Left lobe of liver (tissue), 2 donors: ENCODE measurements around the gene MOV10L1. TPM values are rescaled to one million over a fixed set of nuclear protein-coding genes. Genes with fewer than 3 reads are reported as not detected.

Experiments used
- ATAC-seq: fragments of 200-7000 bp; cut with Tn5 transposase; one replicate; pipeline ENCODE4 v1.9.1; 2020; ENCODE audit warnings: mild to moderate bottlenecking, moderate library complexity
- DNase-seq: peaks from one replicate; pipeline ENCODE4 v3.0.0-alpha.2; 2020; ENCODE audit warnings: low spot score
- total RNA-seq: library from RNA; stranded (reverse); gene quantifications from one replicate; pipeline ENCODE4 v1.2.1, GENCODE V29; 2021
- donor health status: DM: no; HTN: no; CAD: no; lungs with moderate emphysema.
- donor health status: DM: no; HTN: yes; CAD: no.

The MOV10L1 gene
- total RNA-seq, 1 donor from 2014 or later, result not detected

- no peak for ATAC-seq
- no peak for DNase-seq
Observed at GRCh38 chr22:50058906-50059880, 30.6 kb upstream of the MOV10L1 start.

DNA sequence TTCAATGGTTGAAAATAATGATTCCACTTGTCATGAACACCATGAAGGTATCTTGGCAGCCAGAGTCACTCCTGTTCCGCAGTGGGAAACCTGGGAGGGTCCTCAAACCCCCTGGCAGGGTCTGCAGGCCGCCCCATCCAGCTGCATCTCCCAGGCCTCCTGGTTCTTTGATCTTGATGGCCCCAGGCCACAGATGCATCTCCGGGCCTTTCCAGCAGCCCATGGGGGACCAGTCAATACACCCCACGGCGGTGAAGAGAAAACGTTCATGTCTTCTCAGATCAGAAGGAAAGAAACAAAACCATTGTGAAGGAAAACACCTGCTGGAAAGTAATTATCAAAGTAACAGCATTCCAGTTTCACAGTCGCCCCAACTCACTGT lies 29.9 kb upstream of the MOV10L1 start:
- no peak for DNase-seq
- no peak for ATAC-seq

DNA sequence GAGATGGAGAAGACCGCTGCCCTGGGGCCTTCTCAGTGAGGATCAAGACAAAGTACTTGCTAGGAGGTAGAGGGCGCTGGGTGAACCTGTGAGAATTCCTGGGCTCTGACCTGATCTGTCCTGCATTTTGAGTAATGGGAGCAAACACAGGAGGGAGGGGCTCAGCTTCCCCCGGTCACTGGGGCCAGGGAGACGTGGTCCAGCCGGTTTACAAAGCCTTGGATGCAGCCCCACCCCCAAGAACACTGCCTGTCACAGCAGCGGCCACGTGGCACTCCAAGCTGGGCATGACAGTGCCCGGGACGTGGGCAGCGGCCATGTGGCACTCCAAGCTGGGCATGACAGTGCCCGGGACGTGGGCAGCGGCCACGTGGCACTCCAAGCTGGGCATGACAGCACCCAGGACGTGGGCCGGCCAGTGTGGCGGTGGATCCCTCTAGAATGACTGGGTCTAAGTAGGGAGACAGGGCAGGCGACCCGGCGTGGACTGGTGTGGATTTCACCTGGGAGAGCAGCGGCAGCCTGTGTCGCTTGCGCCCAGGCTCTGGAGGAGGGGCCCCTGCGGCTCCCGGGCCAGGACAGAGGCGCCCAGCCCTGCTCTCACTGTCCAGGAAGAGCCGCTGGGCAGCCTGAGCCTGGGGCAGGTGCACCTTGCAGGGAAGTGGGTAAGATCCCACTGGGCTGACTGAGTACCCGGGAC lies 29.2 kb upstream of the MOV10L1 start:
- no peak for ATAC-seq

DNA sequence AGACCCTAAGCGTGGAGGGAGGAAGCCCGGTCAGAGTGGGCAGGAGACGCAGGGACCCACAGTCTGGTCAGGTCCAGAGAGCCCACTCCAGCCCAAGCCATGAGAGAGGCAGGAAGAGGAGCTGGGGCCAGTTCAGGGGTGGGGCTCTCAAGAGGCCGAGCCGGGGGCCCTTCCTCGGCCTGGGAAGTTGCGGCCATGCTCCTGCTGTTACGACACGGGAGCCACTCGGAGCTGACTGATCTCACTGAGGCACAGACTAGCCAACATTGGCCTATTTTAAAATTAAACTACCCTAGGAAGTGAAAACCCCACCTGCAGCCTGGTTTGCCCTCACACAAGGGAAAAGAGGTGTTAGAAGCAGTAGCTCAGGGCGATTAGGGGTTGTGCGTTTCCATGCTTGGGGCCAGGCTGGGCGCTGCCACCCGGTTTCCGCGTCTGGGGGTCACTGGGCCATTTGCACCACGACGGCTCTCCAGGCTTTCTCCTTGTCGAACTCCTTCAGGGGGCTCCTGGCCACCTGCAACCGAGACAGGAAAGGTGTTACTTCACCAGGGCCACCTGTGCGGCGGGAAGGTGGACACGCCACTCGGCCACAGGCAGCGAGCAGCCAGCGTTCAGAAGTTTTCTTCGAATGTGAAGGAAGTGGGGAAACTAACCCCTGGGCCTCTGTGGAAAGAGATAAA lies 28.5 kb upstream of the MOV10L1 start:
- DNase-seq, result no peak
- ATAC-seq, result no peak

More for the DNA sequence above, 29.2 kb upstream of the MOV10L1 start:
- no peak for DNase-seq

DNA sequence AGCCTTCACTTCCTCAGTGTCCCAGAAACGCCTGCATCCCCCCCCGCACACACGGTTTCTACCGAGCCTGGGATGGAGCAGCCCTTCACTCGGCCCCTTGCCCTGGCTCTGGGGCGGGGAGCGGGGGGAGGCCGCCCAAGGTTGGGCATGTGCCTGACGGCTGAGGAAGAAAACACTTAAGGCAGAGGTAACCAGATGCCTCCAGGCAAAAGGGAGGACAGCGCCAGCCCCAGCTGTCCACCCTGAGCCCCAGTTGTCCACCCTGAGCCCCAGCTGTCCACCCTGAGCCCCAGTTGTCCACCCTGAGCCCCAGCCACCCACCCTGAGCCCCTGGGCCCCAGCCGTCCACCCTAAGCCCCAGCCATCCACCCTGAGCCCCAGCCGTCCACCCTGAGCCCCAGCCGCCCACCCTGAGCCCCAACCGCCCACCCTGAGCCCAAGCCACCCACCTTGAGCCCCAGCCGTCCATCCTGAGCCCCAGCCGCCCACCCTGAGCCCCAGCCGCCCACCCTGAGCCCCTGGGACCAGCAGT lies 27.9 kb upstream of the MOV10L1 start:
- ATAC-seq, result no peak
- DNase-seq, result no peak

DNA sequence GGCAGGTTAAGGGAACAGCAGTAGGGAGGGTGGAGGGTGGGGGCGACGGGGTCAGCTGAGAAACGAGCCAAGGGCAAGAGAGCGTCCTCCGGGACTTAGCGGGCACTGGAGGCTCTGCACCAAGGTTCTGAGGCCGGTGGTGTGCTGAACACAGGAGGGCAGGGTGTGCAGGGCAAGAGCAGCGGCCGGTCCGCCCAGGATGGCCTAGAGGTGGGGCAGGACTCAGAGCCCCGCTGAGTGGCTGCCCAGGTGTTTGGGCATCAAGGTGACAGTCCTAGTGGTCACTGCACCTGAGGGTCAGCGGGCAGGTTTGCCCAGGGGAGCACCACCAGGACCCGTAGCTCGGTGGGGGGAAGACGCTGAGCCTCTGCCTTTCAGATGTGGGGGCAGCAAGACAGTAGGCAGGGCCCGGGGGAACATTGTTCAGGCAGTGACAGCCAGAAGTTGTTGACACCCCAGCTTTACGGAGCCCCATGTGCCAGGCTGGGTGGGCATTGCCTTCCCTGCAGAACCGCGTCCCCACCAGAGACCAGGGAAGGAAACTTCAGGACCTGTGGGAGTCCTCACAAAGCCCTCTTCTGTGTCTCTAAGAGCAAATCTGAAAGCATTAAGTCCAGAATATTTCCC lies 27.2 kb upstream of the MOV10L1 start:
- no peak for DNase-seq
- no peak for ATAC-seq

DNA sequence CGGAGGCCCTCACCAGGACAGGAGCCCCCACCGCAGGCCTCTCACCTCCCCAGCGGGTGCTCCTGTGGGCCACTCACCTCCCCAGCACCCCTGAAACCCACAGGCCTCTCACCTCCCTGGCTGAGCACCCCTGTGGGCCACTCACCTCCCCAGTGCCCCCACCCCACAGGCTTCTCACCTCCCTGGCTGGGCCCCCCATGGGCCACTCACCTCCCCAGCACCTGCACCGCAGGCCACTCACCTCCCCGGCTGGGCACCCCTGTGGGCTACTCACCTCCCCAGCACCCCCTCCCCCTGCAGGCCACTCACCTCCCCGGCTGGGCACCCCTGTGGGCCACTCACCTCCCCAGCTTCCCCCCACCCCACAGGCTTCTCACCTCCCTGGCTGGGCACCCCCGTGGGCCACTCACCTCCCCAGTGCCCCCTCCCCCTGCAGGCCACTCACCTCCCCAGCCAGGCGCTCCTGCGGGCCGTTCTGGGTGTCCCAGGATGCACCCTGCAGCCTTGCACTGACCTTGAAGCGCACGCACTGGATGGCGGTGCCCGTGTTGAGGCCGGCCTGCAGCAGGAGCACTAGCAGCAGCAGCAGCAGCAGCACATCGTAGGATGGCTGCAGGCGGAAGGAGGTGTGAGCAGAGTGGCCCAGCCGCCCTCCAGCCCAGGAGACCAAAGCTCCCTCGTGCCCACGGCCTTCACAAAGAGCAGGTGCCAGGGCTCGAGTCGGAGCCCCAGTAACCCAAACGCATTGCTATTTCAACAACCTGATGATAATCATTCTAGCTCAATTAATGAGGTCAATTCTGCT lies 26.0 kb upstream of the MOV10L1 start:
- ATAC-seq (no peak), DNase-seq (no peak)

DNA sequence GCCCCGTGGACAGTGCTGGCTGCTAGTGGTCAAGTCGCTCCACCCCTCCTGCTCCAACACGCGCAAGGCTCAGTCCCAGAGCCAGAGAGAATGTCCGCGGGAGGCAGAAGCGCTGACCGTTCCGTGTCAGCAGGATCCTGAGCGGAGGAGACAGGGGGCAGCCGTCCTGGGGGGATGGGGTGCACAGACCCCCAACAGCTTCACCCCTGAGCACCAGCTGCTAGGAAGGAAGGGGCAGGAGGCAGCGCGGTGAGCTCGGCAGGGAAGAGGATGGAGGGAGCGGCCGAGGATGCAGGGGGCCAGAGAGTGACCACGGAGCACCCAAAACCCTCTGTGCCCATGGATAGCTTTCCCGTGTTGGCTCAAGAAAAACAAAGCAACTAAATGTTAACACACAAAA lies 25.4 kb upstream of the MOV10L1 start:
- no peak for ATAC-seq
- no peak for DNase-seq

GRCh38 chr22:50067244-50067643 lies 22.6 kb upstream of the MOV10L1 start:
- DNase-seq, result no peak
- ATAC-seq, result no peak

- ATAC-seq (no peak), DNase-seq (no peak)
Observed at GRCh38 chr22:50068096-50068495, 21.7 kb upstream of the MOV10L1 start.

DNA sequence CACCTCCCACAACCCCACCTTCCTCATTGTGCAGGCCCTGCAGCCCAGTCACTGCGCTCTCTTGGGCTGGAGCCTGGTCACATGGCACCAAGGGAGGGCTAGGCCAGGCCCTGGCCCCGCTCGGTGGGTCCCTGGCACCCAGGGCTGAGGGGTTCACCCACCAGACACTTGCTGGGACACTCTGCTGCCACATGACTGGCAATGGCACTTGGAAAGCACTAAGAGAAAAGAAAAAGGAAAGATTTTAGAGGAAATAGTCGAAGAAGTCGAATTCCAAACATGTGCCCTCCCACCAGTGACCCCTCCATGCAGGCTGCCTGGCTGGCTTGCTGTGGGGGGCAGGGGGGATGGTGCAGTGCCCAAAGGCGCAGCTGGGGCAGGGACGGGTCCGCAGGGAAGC lies 19.4 kb upstream of the MOV10L1 start:
- ATAC-seq (no peak), DNase-seq (no peak)

DNA sequence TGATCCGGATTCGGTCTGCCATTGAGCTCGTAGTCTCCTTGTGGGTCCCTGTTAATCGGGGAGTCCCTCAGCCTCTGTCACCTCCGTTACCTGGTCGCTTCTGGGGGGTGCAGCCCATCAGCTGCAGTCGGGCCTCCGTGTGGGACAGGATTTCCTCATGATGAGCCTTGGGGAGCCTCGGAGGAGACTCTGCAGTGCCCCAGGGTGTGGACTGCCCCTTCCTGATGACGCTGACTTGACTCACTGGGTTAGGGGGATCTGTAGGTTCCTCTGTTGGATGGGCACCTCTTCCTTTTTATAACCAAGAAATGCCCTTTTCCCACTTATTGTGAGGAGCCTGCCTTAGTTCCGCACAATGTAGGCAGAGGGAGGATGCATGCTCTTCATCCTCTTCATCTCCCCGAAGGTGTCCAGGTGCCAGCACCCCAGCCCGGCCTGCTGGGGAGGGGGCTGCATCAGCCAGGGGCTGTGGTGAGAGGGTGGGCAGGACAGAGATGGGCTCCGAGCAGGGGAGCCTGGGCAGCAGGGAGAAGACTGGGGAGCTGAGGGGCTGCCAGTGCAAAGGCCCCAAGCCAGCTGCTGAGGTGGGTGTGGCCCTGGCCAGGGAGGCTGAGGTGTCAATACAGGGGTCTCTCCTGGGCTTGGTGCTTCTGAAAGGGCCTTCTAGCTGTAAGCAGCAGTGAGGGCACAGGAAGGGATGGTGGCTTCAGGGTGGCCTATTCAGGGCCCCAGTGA lies 18.2 kb upstream of the MOV10L1 start:
- no peak for DNase-seq
- no peak for ATAC-seq

GRCh38 chr22:50072167-50072555 lies 17.6 kb upstream of the MOV10L1 start:
- ATAC-seq (no peak), DNase-seq (no peak)

- DNase-seq (no peak), ATAC-seq (no peak)
Observed at GRCh38 chr22:50072714-50073538, 16.9 kb upstream of the MOV10L1 start.

- DNase-seq, result no peak
- no peak for ATAC-seq
Observed at GRCh38 chr22:50074056-50074455, 15.8 kb upstream of the MOV10L1 start.

DNA sequence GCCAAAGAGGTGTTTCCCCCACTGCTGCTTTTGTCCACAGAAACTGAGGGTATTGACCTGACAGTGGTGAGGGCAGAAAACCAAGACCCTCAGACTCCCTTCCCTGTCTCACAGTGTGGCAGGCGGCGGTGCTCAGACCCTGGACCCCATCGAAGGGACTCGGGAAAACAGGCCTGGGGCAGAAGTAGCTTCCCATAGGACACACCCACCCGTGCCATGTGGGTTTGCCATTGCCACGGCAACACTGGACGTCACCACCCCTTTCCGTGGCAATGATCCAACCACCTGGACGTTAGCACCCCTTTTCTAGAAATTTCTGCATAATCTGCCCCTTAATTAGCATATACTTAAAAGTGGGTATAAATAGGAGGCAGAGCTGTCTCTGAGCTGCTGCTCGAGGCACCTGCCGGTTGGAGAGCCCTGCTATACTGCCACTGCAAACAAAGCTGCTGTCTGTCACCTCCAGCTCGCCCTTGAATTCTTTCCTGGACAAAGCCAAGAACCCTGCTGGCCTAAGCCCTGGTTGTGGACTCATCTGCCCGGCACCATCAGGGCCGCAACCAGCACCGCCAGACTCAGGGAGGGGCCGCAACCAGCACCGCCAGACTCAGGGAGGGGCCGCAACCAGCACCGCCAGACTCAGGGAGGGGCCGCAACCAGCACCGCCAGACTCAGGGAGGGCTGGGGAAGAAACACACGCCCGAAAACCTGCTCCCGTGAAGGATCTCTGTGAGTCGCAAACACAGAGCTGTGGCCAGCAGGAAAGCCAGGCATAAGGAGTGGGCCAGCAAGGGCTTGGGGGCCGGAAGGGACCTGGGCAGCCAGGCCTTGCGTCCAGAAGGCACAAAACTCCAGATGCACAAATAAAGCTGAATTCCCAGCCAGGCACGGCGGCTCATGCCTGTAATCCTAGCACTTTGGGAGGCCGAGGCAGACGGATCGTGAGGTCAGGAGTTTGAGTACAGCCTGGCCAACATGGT lies 15.0 kb upstream of the MOV10L1 start:
- no peak for ATAC-seq
- DNase-seq, result no peak
